ENCODE measurements around the gene HLX.

The HLX gene

GRCh38 chr1:220902916-220903315 lies 23.7 kb downstream of the HLX start:
- Mint-ChIP-seq H3K36me3 (ENCODE audit: low read depth) (no peaks in the 10 kb centered on the region), H3K27ac (no peak overlapping the region), H3K9me3 (peaks cover 3% of the 10 kb centered on the region), H3K4me3 (no peak overlapping the region), H3K4me1 (no peaks in the 10 kb centered on the region), H3K27me3 (peaks cover 13% of the 10 kb centered on the region)
- ATAC-seq = no peak
- no peak for DNase-seq

GRCh38 chr1:220904876-220905275 lies 25.6 kb downstream of the HLX start:
- no peak for DNase-seq
- no peaks in the 10 kb centered on the region for H3K36me3 Mint-ChIP-seq (ENCODE audit: low read depth)
- no peaks in the 10 kb centered on the region for H3K9me3 Mint-ChIP-seq
- no peak for ATAC-seq
- H3K4me1 Mint-ChIP-seq = no peaks in the 10 kb centered on the region
- H3K4me3 Mint-ChIP-seq = no peak overlapping the region
- H3K27ac Mint-ChIP-seq = no peak overlapping the region
- peaks cover 11% of the 10 kb centered on the region for H3K27me3 Mint-ChIP-seq

GRCh38 chr1:220905650-220906560 lies 26.7 kb downstream of the HLX start:
- ATAC-seq = no peak
- Mint-ChIP-seq H3K27ac (no peak overlapping the region), H3K9me3 (no peaks in the 10 kb centered on the region), H3K36me3 (ENCODE audit: low read depth) (no peaks in the 10 kb centered on the region), H3K4me1 (no peaks in the 10 kb centered on the region), H3K4me3 (no peak overlapping the region), H3K27me3 (peaks cover 6% of the 10 kb centered on the region)
- DNase-seq = no peak

- no peaks in the 10 kb centered on the region for H3K9me3 Mint-ChIP-seq
- H3K27ac Mint-ChIP-seq = no peak overlapping the region
- no peak for ATAC-seq
- no peak overlapping the region for H3K4me3 Mint-ChIP-seq
- no peak for DNase-seq
- H3K27me3 Mint-ChIP-seq = peaks cover 5% of the 10 kb centered on the region
- no peaks in the 10 kb centered on the region for H3K36me3 Mint-ChIP-seq (ENCODE audit: low read depth)
- H3K4me1 Mint-ChIP-seq = no peaks in the 10 kb centered on the region
These were observed 27.5 kb downstream of the HLX start for GRCh38 chr1:220906561-220907334.

GRCh38 chr1:220908757-220909156 lies 29.5 kb downstream of the HLX start:
- no peak for DNase-seq
- no peak overlapping the region for H3K27ac Mint-ChIP-seq
- no peak overlapping the region for H3K4me3 Mint-ChIP-seq

GRCh38 chr1:220910021-220910420 lies 30.8 kb downstream of the HLX start:
- Mint-ChIP-seq H3K4me3 (no peak overlapping the region), H3K27me3 (peaks cover 2% of the 10 kb centered on the region), H3K4me1 (peaks cover 3% of the 10 kb centered on the region), H3K36me3 (ENCODE audit: low read depth) (no peaks in the 10 kb centered on the region), H3K27ac (no peak overlapping the region), H3K9me3 (no peaks in the 10 kb centered on the region)
- ATAC-seq (no peak), DNase-seq (no peak)

More at GRCh38 chr1:220908757-220909156, 29.5 kb downstream of the HLX start:
- no peaks in the 10 kb centered on the region for H3K9me3 Mint-ChIP-seq
- no peaks in the 10 kb centered on the region for H3K4me1 Mint-ChIP-seq
- H3K27me3 Mint-ChIP-seq = peaks cover 3% of the 10 kb centered on the region
- ATAC-seq = no peak
- H3K36me3 Mint-ChIP-seq (ENCODE audit: low read depth) = no peaks in the 10 kb centered on the region

GRCh38 chr1:220914283-220915116 lies 35.3 kb downstream of the HLX start:
- no peak overlapping the region for H3K4me3 Mint-ChIP-seq
- H3K4me1 Mint-ChIP-seq = peaks cover 5% of the 10 kb centered on the region
- H3K27me3 Mint-ChIP-seq = no peaks in the 10 kb centered on the region
- peak; percentile 10 for ATAC-seq
- DNase-seq = no peak
- no peaks in the 10 kb centered on the region for H3K9me3 Mint-ChIP-seq
- no peak overlapping the region for H3K27ac Mint-ChIP-seq
- no peaks in the 10 kb centered on the region for H3K36me3 Mint-ChIP-seq (ENCODE audit: low read depth)

- Mint-ChIP-seq H3K4me3 (no peak overlapping the region), H3K27me3 (no peaks in the 10 kb centered on the region), H3K36me3 (ENCODE audit: low read depth) (no peaks in the 10 kb centered on the region), H3K27ac (no peak overlapping the region), H3K9me3 (no peaks in the 10 kb centered on the region), H3K4me1 (peaks cover 5% of the 10 kb centered on the region)
- ATAC-seq (no peak), DNase-seq (no peak)
These were observed 35.8 kb downstream of the HLX start for GRCh38 chr1:220915117-220915440.

- DNase-seq (no peak), ATAC-seq (no peak)
- no peak overlapping the region for H3K27ac Mint-ChIP-seq
These were observed 36.7 kb downstream of the HLX start for GRCh38 chr1:220915954-220916353.

GRCh38 chr1:220917101-220917500 lies 37.9 kb downstream of the HLX start:
- Mint-ChIP-seq H3K4me3 (no peak overlapping the region), H3K4me1 (peaks cover 5% of the 10 kb centered on the region), H3K27ac (no peak overlapping the region), H3K9me3 (no peaks in the 10 kb centered on the region), H3K36me3 (ENCODE audit: low read depth) (no peaks in the 10 kb centered on the region), H3K27me3 (no peaks in the 10 kb centered on the region)
- ATAC-seq = no peak
- DNase-seq = no peak

More at GRCh38 chr1:220915954-220916353, 36.7 kb downstream of the HLX start:
- Mint-ChIP-seq H3K4me1 (peaks cover 5% of the 10 kb centered on the region), H3K36me3 (ENCODE audit: low read depth) (no peaks in the 10 kb centered on the region), H3K27me3 (no peaks in the 10 kb centered on the region), H3K4me3 (no peak overlapping the region), H3K9me3 (no peaks in the 10 kb centered on the region)

GRCh38 chr1:220917535-220918209 lies 38.4 kb downstream of the HLX start:
- Mint-ChIP-seq H3K36me3 (ENCODE audit: low read depth) (no peaks in the 10 kb centered on the region), H3K27ac (no peak overlapping the region), H3K9me3 (no peaks in the 10 kb centered on the region), H3K4me1 (peaks cover 5% of the 10 kb centered on the region), H3K27me3 (no peaks in the 10 kb centered on the region), H3K4me3 (no peak overlapping the region)
- no peak for ATAC-seq
- no peak for DNase-seq

- Mint-ChIP-seq H3K4me1 (peaks cover 5% of the 10 kb centered on the region), H3K36me3 (ENCODE audit: low read depth) (no peaks in the 10 kb centered on the region)
These were observed 39.2 kb downstream of the HLX start for GRCh38 chr1:220918285-220918951.

GRCh38 chr1:220920967-220921366 lies 41.7 kb downstream of the HLX start:
- H3K4me3 Mint-ChIP-seq = no peak overlapping the region
- H3K27ac Mint-ChIP-seq = no peak overlapping the region
- H3K27me3 Mint-ChIP-seq = no peaks in the 10 kb centered on the region
- H3K36me3 Mint-ChIP-seq (ENCODE audit: low read depth) = no peaks in the 10 kb centered on the region
- ATAC-seq (no peak), DNase-seq (no peak)
- no peaks in the 10 kb centered on the region for H3K9me3 Mint-ChIP-seq
- H3K4me1 Mint-ChIP-seq = no peaks in the 10 kb centered on the region

More at GRCh38 chr1:220918285-220918951, 39.2 kb downstream of the HLX start:
- H3K27ac Mint-ChIP-seq = no peak overlapping the region
- DNase-seq = no peak
- no peaks in the 10 kb centered on the region for H3K9me3 Mint-ChIP-seq
- no peaks in the 10 kb centered on the region for H3K27me3 Mint-ChIP-seq
- H3K4me3 Mint-ChIP-seq = no peak overlapping the region
- no peak for ATAC-seq
